Stimulated activated CD4-positive, alpha-beta T cell treated with anti-CD3 and anti-CD28 coated beads, Interleukin-15, amount 100 ng/mL, for 24 hours (primary cell): ENCODE data around the gene SLC4A7.
A peak's percentile ranks its signal among the peaks of the same experiment; 100 is the strongest.
"Not testable (repeated sequence)": the region's sequence is repeated elsewhere in the genome, so short reads cannot be mapped to it uniquely, and the experiment has no call there.

ENCODE experiments used
- DNase-seq: peaks from one replicate; pipeline ENCODE4 v3.0.0-alpha.2; 2020

The SLC4A7 gene

GRCh38 chr3:27486336-27486735, 2.2 kb upstream of the SLC4A7 start:
- DNase-seq = no peak

- DNase-seq = no peak
Observed at GRCh38 chr3:27485866-27486265, 1.7 kb upstream of the SLC4A7 start.

- DNase-seq = peak; percentile 55
Observed at GRCh38 chr3:27483117-27484014, 818 bp downstream of the SLC4A7 start.

- no peak for DNase-seq
Observed at GRCh38 chr3:27479806-27480543, 4.2 kb downstream of the SLC4A7 start.

- DNase-seq = no peak
Observed at GRCh38 chr3:27471923-27472550, 12.1 kb downstream of the SLC4A7 start.

- no peak for DNase-seq
Observed at GRCh38 chr3:27468283-27468886, 15.8 kb downstream of the SLC4A7 start.

GRCh38 chr3:27467545-27467944, 16.6 kb downstream of the SLC4A7 start:
- no peak for DNase-seq

- no peak for DNase-seq
Observed at GRCh38 chr3:27464646-27465045, 19.5 kb downstream of the SLC4A7 start.

- DNase-seq = no peak
Observed at GRCh38 chr3:27462228-27462627, 22.0 kb downstream of the SLC4A7 start.

- DNase-seq = no peak
Observed at GRCh38 chr3:27458929-27459328, 25.3 kb downstream of the SLC4A7 start.

GRCh38 chr3:27456554-27456953, 27.6 kb downstream of the SLC4A7 start:
- DNase-seq = no peak

- no peak for DNase-seq
Observed at GRCh38 chr3:27454914-27455313, 29.3 kb downstream of the SLC4A7 start.

- DNase-seq = no peak
Observed at GRCh38 chr3:27454461-27454860, 29.7 kb downstream of the SLC4A7 start.

- no peak for DNase-seq
Observed at GRCh38 chr3:27452368-27453090, 31.7 kb downstream of the SLC4A7 start.

GRCh38 chr3:27451842-27452241, 32.3 kb downstream of the SLC4A7 start:
- DNase-seq = no peak

GRCh38 chr3:27451251-27451650, 32.9 kb downstream of the SLC4A7 start:
- no peak for DNase-seq

GRCh38 chr3:27449530-27450150, 34.5 kb downstream of the SLC4A7 start:
- DNase-seq = no peak

- DNase-seq = not testable (repeated sequence)
Observed at GRCh38 chr3:27442995-27443394, 41.2 kb downstream of the SLC4A7 start.

GRCh38 chr3:27438352-27438751, 45.8 kb downstream of the SLC4A7 start:
- not testable (repeated sequence) for DNase-seq

- DNase-seq = no peak
Observed at GRCh38 chr3:27431116-27431515, 53.1 kb downstream of the SLC4A7 start.

GRCh38 chr3:27429909-27430308, 54.3 kb downstream of the SLC4A7 start:
- no peak for DNase-seq

- no peak for DNase-seq
Observed at GRCh38 chr3:27428446-27428845, 55.7 kb downstream of the SLC4A7 start.
